DMS114 treated with DMSO at 0.1 percent for 48 hours (cell line): ENCODE results near the gene FAM9C.
"Not testable (repeated sequence)": the region's sequence is repeated elsewhere in the genome, so short reads cannot be mapped to it uniquely, and the experiment has no call there.

Experiments
- DNase-seq: peaks from one replicate; lab custom pipeline; 2025; ENCODE audit not compliant: unreplicated experiment; lab: John Stamatoyannopoulos, UW

The FAM9C gene

GRCh38 chrX:13076176-13076961 is 31.9 kb upstream of the FAM9C start:
- no peak for DNase-seq

DNA sequence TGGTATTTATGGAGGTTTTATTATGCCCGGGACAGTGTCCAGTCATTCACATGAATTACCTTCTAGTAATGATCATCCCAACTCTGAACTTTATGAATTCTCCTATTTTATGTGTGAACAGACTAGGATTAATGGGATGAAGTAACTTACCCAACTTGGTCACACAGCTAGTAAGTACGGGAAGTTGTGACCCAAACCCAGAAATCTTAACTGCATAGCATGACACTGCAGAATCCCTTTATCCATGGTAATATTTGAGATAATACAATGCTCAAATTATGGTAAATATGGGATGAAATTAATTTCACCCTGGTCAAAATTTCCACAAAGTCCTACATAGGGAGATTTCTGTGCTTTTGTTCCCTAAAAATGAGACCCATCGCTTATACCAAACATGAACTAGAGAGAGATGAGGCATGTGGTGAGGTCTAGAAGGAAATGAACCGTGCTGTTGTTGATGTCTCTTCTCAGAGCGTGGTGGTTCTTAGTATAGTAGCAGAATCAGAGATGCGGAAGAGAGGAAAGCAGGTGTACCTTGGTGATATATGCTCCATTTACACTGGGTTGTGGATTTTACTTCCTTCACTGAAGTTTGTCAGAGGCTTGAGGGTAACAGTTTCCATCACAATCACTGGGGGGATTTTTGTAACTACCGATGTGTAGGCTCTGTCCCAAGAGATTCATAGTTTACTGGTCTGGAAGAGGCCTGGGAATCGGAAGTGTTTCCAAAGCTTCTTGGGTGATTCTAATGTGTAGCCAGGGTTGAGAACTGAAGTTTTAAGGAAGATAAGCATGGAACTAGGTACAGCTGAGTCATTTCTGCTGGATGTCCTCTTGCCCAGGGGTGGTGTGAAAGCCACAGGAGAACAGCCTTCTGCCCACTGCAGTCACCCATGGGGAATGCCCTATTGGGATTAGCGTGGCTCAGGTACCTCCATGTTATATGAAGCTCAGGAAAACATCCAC is 30.2 kb upstream of the FAM9C start:
- no peak for DNase-seq

DNA sequence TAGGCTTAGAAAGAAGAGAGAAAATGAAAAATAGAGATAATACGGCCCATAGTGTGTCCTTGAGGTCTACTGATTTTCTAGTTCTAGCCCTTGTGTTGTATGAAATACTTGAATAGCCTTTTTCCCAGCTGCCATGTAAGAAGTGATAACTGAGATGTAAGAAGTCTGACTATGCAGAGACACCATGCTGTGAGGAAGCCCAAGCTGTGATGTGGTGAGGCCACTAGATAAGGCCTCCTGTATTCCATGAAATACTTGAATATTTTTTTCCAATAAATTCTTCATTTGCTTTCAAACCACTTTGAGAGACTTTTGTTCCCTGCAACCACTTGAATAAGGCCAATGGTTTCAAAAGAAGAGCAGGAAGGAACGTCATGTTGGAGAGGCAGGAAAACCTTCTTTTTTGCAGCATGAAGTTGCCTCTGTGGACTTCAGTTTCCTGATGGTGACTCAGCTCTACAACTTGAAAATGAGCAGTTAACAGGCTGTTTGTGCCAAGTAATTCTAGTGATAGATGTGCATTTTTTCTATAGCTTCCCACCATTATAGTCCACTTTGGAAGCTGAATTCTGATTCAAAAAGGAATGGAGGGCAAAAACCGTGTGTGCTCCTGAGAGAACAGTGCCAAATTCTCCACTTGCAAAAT is 25.5 kb upstream of the FAM9C start:
- DNase-seq = no peak

- no peak for DNase-seq
Observed at GRCh38 chrX:13068651-13069050, 24.2 kb upstream of the FAM9C start.

DNA sequence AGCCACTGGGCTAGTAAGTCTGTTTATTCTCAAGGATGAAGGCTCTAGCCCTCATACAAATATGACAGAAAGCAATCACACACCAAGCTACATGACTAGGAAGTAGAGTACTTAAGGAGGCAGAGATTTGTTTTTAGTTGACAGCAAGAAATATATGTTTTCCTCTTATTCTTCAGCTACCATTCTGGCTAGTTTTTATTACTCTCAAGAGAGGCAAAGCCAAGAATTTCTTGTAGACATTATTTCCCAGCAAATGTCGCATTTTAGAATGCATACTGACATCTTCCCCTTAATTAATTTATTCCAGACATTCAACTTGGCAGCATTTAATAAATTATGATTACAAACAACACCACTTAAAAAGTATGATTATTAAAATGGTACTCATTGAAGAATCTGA is 23.4 kb upstream of the FAM9C start:
- DNase-seq = no peak

- no peak for DNase-seq
Observed at GRCh38 chrX:13066391-13066790, 22.0 kb upstream of the FAM9C start.

DNA sequence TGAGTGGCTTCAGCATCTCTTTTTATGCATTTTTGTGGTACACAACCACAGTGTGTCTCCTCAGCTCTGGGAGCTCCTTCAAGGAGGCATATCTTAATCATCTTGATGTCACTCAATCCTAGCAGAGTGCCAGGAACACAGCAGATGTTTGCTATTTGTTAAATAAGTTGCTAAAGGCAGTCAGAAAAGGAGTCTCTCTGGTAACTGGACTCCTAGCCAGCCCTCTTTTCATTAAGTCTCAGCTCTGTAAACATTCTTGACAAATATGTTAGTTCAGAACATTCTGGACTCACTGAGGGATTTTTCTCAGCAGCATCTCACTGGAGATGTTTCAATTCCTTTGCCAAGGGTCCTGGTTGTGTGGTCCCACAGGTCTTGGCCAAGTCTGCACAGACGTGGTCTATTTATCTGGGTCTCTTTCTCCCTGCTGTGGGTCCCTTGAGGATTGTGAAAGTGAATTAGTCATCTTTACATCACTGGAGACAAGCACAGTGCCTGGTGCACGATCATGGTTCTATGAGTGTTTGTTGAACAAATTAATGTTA is 20.3 kb upstream of the FAM9C start:
- DNase-seq = no peak

DNA sequence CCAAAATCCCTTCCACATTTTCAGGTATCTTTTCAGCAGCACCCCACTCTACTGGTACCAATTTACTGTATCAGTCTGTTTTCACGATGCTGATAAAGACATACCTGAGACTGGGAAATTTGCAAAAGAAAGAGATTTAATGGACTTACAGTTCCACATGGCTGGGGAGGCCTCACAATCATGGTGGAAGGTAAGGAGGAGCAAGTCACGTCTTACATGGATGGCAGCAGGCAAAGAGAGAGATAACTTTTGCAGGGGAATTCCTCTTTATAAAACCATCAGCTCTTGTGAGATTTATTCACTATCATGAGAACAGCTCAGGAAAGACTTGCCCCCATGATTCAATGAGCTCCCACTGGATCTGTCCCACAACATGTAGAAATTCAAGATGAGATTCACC is 18.7 kb upstream of the FAM9C start:
- DNase-seq = not testable (repeated sequence)

- not testable (repeated sequence) for DNase-seq
Observed at GRCh38 chrX:13062331-13062730, 17.9 kb upstream of the FAM9C start.

- DNase-seq = not testable (repeated sequence)
Observed at GRCh38 chrX:13061215-13061708, 16.8 kb upstream of the FAM9C start.

- no peak for DNase-seq
Observed at GRCh38 chrX:13059637-13060499, 15.4 kb upstream of the FAM9C start.

GRCh38 chrX:13055486-13055885 is 11.1 kb upstream of the FAM9C start:
- DNase-seq = no peak

- DNase-seq = no peak
Observed at GRCh38 chrX:13053171-13053570, 8.8 kb upstream of the FAM9C start.

DNA sequence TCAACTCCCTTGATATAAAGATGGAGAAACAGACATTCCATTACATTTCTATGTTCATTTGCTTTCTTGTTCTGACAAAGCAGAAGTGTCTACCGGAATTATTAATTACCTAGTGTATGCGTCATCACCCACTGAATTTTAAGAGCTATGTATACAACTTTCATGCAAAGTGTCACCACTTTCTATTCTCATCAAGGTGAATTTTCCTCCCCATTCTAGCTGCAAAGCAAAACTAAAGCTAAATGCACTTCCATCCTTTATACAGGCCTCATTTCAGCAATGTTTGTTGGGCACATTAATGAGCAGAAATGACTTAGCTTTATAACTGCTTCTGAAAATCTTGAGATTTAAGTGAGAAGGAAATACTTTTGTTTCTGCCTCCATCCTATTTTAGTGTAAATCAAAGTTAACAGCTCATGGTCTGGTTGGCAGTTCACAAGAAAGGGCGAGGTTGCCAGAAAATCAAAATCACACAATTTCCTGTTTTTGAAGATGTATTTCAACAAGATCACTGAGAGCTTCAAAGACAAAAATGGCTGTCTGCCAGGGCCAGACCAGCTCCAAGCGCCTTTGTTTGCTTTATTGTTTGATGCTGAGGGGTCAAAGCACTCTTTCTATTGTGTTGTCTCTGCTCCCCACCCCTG is 7.2 kb upstream of the FAM9C start:
- DNase-seq = no peak

DNA sequence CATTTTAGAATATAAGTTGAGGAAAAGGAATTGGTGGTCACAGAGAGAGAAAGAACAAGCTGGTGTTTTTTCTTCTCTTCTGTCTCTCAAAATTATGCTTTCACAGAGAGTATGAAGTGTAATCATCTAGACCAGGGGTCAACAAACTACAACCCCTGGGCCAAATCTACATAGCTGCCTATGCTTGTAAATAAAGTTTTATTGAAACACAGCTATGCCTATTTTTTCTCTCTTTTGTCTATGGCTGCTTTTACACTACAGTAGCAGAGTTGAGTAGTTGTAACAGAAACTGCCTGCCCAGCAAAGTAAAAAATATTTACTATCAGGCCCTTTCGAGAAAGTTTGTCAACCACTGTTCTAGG is 6.7 kb upstream of the FAM9C start:
- no peak for DNase-seq

DNA sequence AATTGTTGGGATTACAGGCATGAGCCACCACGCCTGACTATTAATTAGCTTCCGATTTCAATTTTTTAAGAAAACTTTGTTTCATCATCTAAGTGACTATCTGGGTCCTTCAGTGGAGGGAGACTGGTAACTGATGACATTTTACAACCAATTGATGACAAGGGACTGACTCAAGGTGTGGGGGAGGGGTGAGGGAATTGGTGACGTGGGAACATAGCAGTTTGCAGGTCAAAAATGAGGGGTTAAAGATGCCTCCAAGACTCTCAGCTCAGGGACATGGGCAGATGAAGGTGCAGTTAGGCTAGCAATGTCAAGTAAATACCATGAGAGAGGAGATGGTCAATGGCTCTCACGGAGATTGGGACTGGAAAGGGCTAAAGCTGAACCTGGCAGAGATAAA is 5.7 kb upstream of the FAM9C start:
- no peak for DNase-seq

DNA sequence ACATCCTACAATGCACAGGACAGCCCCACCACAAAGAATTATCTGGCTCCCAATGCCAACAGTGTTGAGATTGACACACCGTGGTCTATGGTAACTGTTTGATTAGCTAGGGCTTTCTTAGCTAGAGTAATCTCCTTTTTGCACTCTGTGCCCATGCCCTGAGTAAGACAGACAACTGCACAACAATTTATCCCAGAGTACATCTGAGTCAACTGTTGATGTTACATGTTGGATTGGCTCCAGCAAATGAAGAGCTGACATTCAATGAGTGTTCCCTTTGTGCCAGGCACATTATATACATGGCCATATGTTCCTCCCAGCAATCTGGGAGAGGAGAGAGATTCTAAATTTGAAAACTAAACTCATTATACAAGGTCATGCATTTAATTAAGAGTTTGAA is 3.9 kb upstream of the FAM9C start:
- no peak for DNase-seq

DNA sequence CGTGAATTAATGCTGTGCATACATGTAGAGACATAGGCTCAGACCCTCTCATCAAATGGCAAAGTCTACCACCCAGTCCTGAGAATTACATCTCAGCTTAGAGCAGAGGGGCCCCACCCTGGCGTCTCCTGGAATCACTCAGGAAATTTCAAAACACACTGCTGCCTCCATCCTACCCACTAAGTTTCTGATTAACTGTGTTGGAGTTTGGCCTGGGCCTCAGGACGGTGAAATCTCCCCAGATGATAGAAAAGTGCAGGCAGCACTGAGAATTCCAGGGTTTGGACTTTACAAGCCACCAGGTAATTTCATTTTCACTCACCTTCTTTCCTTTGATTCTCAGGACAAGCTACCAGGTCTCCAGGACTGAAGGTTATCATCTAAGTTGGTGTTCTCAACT is 3.3 kb upstream of the FAM9C start:
- no peak for DNase-seq

DNA sequence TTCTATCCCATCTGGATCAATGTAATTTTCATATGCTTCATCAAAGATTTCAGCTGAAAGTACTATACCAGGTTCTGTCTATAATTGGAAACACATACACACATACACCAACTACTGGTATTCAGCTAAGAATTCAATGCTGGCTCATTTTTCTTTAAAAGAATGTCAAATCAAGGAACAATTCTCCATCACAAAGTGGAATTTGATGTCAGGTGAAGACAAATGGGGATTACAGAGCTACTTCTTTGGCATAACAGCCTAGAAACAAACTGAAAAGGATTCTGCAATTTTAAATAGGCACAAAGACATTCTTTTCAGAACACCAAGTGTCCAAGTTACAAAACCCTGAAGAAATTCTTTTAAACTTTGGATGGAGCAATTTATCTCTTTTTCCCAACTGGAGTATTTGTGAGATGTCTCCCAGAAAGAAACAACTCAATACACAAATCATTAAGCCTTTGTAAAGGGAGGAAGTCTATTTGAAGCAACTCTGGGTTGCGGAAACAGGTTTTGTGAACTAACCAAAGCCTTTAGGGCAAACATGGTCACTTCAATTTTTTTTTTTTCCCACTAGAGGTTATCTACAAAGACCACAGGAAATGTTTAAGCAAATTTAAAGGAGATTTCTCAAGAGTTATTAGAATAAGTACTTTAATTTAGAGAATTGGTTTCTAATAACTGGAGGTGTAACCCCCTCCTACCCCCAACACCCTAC is 1.9 kb upstream of the FAM9C start:
- no peak for DNase-seq
